ENCODE data around the gene ARL15. TPM values are rescaled to one million over a fixed set of nuclear protein-coding genes. Genes with fewer than 3 reads are reported as not detected.
"Not testable (repeated sequence)": the region's sequence is repeated elsewhere in the genome, so short reads cannot be mapped to it uniquely, and the experiment has no call there.

ARL15 gene
- total RNA-seq, 4 donors from 2014 or later, result 8.5 to 19.1 (median 12.0) TPM

DNA sequence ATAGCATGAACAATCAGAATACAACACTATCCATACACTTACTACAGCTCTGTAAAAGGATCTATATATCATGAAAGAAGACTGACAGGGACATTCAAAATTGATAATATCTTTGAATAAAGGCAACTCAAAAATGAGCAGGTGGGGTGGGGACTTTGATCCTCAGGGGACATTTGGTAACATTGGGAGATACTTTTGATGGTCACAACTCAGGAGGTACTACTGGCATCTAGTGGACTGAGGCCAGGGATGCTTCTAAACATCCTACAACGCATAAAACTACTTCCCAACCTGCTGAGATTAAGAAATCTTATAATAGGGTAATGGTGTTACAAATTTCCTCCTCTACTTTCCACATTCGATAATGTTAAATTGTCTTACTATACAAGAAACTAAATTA, 243.9 kb downstream of the ARL15 start:
- Histone ChIP-seq H3K27ac (no peak overlapping the region), H3K36me3 (peaks cover 0 to 5% (median 4%) of the 10 kb centered on the region in 3 donors), H3K27me3 (no peaks in the 10 kb centered on the region), H3K9me3 (no peaks in the 10 kb centered on the region), H3K4me1 (no peaks in the 10 kb centered on the region), H3K4me3 (no peak overlapping the region)
- TF ChIP-seq POLR2A (IDR thresholded peaks at IDR 0.05), result no peak
- TF ChIP-seq, protein P1, sequence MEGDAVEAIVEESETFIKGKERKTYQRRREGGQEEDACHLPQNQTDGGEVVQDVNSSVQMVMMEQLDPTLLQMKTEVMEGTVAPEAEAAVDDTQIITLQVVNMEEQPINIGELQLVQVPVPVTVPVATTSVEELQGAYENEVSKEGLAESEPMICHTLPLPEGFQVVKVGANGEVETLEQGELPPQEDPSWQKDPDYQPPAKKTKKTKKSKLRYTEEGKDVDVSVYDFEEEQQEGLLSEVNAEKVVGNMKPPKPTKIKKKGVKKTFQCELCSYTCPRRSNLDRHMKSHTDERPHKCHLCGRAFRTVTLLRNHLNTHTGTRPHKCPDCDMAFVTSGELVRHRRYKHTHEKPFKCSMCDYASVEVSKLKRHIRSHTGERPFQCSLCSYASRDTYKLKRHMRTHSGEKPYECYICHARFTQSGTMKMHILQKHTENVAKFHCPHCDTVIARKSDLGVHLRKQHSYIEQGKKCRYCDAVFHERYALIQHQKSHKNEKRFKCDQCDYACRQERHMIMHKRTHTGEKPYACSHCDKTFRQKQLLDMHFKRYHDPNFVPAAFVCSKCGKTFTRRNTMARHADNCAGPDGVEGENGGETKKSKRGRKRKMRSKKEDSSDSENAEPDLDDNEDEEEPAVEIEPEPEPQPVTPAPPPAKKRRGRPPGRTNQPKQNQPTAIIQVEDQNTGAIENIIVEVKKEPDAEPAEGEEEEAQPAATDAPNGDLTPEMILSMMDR (IDR thresholded peaks at IDR 0.05), result no peak
- 78 to 93% methylated on average over 2 of the region's 2 CpGs for WGBS, 2 donors
- no peak for DNase-seq
- intact Hi-C loops (cut with DNase I), result no loop called here

DNA sequence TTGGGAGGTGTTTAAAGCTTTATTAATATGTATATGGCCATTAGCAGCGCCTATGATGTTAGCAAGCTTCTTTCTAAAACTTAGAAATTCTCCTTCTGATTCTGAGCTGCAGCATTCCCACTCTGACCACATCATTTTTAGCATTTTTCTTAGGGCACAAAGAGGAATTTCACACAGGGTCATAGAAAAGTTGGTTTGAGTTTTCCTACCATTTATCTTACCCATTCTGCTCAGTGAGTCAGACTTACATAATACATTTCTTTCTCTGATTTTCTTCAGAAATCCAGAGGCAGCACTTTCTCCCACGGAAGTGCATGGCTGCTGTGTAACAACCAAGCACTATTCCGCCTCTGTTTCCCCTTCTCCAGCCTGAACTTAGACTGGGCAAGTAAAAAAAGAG, 246.6 kb downstream of the ARL15 start:
- 89 to 90% methylated on average over 2 to 3 of the region's 3 CpGs for WGBS, 2 donors
- Histone ChIP-seq H3K27me3 (no peaks in the 10 kb centered on the region), H3K4me1 (no peaks in the 10 kb centered on the region), H3K4me3 (no peak overlapping the region), H3K27ac (no peak overlapping the region), H3K36me3 (no peaks in the 10 kb centered on the region), H3K9me3 (no peaks in the 10 kb centered on the region)
- intact Hi-C loops (cut with DNase I), result no loop called here
- no peak for DNase-seq
- TF ChIP-seq, protein P1 (IDR thresholded peaks at IDR 0.05), result no peak

DNA sequence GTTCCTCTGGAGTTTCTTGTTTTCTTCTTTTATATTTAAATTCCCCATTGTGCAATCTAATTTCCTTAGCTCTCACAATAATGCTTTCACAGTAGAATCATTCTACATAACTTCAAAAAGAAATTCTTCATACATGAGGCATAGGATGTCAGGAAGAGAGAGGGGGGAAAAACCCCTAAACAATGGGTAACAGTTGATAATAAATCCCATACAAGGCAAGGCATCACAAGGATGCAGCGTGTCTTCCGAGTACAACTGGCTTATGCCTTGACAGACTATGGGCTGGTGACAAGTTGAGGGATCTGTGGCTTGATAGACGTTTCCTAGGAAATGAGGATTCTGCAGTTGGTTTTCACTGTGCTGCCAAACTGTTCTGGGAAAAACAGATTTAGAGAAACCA, 247.4 kb downstream of the ARL15 start:
- Histone ChIP-seq H3K4me1 (no peaks in the 10 kb centered on the region), H3K9me3 (no peaks in the 10 kb centered on the region), H3K27me3 (no peaks in the 10 kb centered on the region), H3K27ac (no peak overlapping the region), H3K4me3 (no peak overlapping the region), H3K36me3 (no peaks in the 10 kb centered on the region)
- no peak for DNase-seq
- intact Hi-C loops (cut with DNase I), result no loop called here
- no peak for TF ChIP-seq POLR2A (IDR thresholded peaks at IDR 0.05)
- TF ChIP-seq, protein P1 (IDR thresholded peaks at IDR 0.05), result no peak
- 62 to 74% methylated on average over 3 of the region's 3 CpGs for WGBS, 2 donors

DNA sequence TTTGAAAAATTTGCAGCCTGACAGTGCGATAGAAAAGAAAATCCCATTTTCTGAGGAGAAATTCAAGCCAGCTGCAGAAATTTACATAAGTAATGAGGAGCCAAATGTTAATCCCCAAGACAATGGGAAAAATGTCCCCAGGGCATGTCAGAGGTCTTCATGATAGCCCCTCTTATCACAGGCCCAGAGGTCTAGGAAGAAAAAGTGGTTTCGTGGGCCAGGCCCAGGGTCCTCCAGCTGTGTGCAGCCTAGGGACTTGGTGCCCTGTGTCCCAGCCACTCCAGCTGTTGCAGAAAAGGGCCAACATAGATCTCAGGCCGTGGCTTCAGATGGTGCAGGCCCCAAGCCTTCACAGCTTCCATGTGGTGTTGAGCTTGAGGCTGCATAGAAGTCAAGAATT, 249.5 kb downstream of the ARL15 start:
- intact Hi-C loops (cut with DNase I); H3K27ac ChIP-seq: not testable (repeated sequence)

DNA sequence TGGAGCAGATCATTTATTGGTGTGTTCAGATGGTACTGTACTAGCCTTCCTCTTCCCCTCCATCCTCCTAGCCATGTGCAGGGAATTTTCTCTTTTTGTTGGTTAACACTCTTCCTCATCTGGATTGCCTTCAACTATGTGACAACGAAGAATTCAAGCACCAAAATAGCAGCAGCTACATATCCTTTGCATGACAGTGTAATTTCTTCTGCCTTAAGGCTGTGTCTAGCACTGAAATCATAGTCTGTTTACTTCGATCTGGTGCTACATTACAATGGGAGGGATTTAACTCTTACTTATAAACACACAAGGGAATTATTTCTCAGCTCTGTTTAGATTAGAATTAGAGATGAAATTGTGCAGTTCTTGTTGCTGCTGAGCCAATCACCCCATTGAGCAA, 260.4 kb downstream of the ARL15 start:
- Histone ChIP-seq H3K27me3 (no peaks in the 10 kb centered on the region), H3K4me1 (peaks cover 0 to 7% (median 0%) of the 10 kb centered on the region in 3 donors), H3K36me3 (no peaks in the 10 kb centered on the region), H3K27ac (no peak overlapping the region), H3K4me3 (no peak overlapping the region), H3K9me3 (no peaks in the 10 kb centered on the region)
- WGBS, 2 donors, result 32 to 42% methylated on average over 2 of the region's 2 CpGs
- intact Hi-C loops (cut with DNase I), result no loop called here
- TF ChIP-seq, protein P1 (IDR thresholded peaks at IDR 0.05), result no peak
- no peak for TF ChIP-seq POLR2A (IDR thresholded peaks at IDR 0.05)
- DNase-seq, result no peak

More for the DNA sequence above, 249.5 kb downstream of the ARL15 start:
- H3K4me1 ChIP-seq, DNase-seq, H3K4me3 ChIP-seq, H3K9me3 ChIP-seq, H3K36me3 ChIP-seq, H3K27me3 ChIP-seq: not testable (repeated sequence)
- 98 to 100% methylated on average over 2 of the region's 3 CpGs for WGBS, 2 donors

DNA sequence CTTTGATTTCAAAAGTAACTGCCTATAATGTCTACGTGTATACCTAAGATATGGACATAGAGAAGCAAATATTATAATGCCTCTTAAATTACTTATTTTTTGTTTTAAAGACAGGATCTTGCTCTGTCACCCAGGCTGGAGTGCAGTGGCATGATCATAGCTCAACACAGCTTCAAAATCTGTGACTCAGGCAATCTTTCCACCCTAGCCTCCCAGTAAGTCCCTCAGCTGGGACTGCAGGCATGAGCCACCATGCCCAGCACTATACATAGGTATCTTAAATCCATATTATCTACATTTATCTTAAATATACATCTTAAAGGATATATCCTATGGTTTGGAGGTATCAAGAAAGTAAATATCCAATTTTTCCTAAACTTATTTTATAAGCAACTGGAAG, 261.2 kb downstream of the ARL15 start:
- Histone ChIP-seq H3K27ac (no peak overlapping the region), H3K4me3 (no peak overlapping the region), H3K4me1 (peaks cover 0 to 11% (median 0%) of the 10 kb centered on the region in 3 donors), H3K36me3 (no peaks in the 10 kb centered on the region), H3K27me3 (no peaks in the 10 kb centered on the region), H3K9me3 (no peaks in the 10 kb centered on the region)
- TF ChIP-seq POLR2A (IDR thresholded peaks at IDR 0.05), result no peak
- TF ChIP-seq, protein P1 (IDR thresholded peaks at IDR 0.05), result no peak
- intact Hi-C loops (cut with DNase I), result no loop called here
- WGBS, 2 donors, result 92 to 95% methylated on average over 1 of the region's 1 CpG
- DNase-seq, result no peak

All from esophagus squamous epithelium (tissue), 5 donors.